Stimulated activated naive CD4-positive, alpha-beta T cell treated with Interleukin-2 at 50 U/mL for 16 hours (primary cell): ENCODE measurements around the gene SACM1L.

Experiments used
- DNase-seq: peaks from one replicate; lab custom pipeline; 2025; lab: John Stamatoyannopoulos, UW

The SACM1L gene

GRCh38 chr3:45789235-45789812, 100.1 kb downstream of the SACM1L start:
- DNase-seq = no peak

- DNase-seq = no peak
Observed at GRCh38 chr3:45790596-45790995, 101.4 kb downstream of the SACM1L start.

- DNase-seq = no peak
Observed at GRCh38 chr3:45792036-45792435, 102.8 kb downstream of the SACM1L start.

GRCh38 chr3:45792516-45793172, 103.4 kb downstream of the SACM1L start:
- no peak for DNase-seq

- no peak for DNase-seq
Observed at GRCh38 chr3:45793482-45794176, 104.4 kb downstream of the SACM1L start.

GRCh38 chr3:45794177-45794560, 105.0 kb downstream of the SACM1L start:
- no peak for DNase-seq

GRCh38 chr3:45794660-45795059, 105.5 kb downstream of the SACM1L start:
- DNase-seq = no peak
